ENCODE results near the gene DCC.

The DCC gene

GRCh38 chr18:52948868-52949444 is 609.0 kb downstream of the DCC start:
- no peak for DNase-seq

DNA sequence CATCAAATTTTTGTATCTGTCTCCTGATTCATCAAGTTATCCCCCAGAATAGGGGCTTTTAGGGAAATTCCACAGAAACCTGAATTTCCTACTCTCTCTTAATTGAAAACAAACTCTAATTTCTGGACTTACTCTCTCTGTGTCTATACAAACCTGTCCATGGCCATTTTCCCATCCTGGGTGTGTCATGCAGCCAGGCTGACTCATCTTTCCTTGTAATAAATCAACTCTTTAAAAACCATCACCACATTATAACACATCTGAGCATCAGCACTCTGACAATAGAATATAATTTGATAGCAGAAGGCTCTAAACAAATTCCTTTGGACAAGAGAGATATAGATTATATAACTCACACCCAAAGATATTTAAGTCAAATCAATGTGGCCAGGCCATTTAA is 610.2 kb downstream of the DCC start:
- peak; percentile 3 for DNase-seq

GRCh38 chr18:52953387-52953786 is 613.4 kb downstream of the DCC start:
- DNase-seq = no peak

- DNase-seq = no peak
Measured at GRCh38 chr18:52963481-52963880, 623.5 kb downstream of the DCC start.

GRCh38 chr18:52970686-52971085 is 630.7 kb downstream of the DCC start:
- no peak for DNase-seq

GRCh38 chr18:52971097-52971496 is 631.1 kb downstream of the DCC start:
- DNase-seq = no peak

DNA sequence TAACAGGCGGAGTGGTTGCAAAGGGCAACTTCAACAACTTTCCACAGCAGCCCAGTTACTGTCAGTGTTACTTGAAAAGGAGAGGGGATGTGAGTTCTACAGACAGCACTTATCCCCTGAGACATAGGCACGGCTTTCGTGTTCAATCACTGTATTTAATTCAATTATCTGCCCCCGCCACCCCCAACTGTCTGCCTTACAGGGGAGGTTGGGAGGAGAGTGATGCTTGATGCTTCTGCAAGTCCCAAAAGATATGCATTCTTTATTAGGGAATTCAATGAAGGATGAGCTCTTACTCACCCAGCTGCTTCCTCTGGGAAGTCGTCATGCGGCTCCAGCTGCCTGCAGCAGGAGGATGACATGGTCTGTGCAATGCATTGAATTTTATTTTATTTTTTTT is 639.9 kb downstream of the DCC start:
- no peak for DNase-seq

- DNase-seq = no peak
Measured at GRCh38 chr18:52991246-52991645, 651.2 kb downstream of the DCC start.

GRCh38 chr18:52992041-52992440 is 652.0 kb downstream of the DCC start:
- peak; percentile 0 for DNase-seq

GRCh38 chr18:52995875-52996274 is 655.9 kb downstream of the DCC start:
- no peak for DNase-seq

DNA sequence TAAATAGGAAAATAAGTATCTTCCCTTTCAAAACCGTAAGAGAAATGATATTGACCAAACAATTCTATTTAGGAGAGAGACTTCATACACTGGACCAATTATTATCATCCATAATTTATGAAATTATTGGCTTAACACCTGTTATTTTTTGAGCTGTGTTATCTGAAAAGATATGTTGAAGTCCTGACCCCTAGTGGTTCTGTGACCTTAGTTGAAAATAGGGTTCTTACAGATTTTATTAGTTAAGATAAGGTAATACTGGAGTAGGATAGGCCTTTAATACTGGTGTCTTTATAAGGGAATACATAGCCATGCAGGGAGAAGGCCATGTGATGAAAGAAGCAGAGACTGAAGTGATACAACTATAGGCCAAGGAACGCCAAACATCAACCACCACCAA is 659.6 kb downstream of the DCC start:
- no peak for DNase-seq

DNA sequence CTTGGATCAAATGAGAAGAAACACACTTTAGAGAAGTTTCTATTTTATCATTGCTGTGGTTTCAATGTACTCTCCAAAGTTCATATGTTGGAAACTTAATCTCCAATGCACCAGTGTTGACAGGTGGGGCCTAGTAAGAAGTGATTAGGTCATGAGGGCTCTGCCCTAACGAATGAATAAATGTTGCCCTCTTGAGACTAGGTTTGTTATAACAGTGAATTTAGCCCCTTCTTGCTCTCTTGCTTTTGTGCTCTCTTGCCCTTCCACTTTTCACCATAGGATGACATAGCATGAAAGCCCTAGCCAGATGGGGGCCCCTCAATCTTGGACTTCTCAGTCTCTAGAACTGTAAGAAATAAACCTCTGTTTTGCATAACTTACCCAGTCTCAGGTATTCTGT is 664.8 kb downstream of the DCC start:
- DNase-seq = no peak

DNA sequence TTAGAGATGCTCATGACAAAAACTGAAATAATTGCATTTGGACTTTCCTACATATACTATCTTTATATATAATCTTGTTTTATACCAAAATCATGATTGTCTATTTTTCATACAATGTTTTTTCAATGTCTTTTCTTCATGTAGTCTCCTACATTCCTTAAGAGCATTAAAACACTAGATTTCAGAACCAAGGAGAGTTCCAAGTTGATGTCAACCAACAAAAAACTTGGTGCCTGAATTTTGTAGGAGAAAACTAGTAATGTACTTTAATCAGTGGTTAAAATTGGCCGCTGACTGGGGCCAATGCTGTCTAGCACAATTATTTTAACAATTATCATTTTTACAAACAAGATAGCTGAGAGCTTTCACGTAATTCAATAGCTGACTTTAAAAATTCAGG is 678.8 kb downstream of the DCC start:
- no peak for DNase-seq

GRCh38 chr18:53025247-53025646 is 685.2 kb downstream of the DCC start:
- no peak for DNase-seq

DNA sequence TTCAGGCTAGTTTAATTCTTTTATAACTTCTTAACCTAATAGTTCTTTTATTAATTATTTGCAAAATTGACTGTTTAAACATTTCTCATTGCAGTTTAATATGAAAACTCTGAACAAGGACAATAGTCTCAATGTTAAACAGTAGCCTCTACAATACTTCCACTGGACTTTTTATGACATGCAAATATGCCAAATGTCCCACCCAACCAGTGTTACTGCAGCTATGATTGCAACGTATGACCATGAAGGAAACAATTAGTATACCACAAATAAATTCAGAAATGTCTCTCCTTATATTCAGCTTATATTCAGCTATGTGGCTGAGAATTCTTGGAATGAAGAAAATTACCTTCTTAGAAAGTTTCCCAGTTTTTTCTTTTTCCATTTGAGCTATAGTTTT is 688.6 kb downstream of the DCC start:
- DNase-seq = no peak

GRCh38 chr18:53033128-53033527 is 693.1 kb downstream of the DCC start:
- DNase-seq = no peak

DNA sequence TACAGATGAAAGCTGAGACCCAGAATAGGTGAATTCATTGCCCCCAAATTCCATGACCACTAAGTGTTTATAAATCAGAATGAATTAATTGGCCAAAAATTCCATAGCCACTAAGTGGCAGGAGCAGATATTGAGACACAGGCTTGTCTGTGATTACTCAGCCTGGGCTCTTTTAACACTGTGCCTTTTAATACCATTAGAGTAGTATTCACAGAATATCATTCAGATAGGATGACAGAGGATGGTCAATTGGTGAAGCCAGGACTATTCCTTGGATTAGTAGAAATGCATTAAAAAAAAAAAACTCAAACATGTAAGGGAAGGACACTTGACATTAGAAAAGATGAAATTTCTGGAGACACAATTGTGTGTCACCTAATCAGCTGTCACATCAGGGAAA is 698.6 kb downstream of the DCC start:
- no peak for DNase-seq

- DNase-seq = no peak
Measured at GRCh38 chr18:53040286-53040685, 700.3 kb downstream of the DCC start.

GRCh38 chr18:53056064-53056463 is 716.1 kb downstream of the DCC start:
- no peak for DNase-seq

DNA sequence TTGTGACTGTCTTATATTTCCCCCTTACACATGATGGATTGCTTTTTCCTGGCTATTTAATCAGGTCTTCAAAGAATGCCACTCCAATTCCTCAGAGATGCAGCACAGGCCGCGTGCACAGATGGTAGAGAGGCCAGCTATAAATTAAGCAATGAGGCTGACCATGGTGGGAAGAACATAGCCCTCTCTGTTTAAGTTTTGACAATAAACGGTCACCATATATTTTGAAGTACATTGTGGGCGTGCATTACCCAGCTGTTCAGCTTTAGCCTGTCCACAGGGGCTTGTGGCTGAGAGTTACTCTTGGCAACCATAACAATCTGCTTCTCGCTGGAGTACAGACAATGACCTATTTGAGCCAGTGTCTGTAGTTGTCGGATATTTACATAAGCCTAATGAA is 730.8 kb downstream of the DCC start:
- DNase-seq = no peak

DNA sequence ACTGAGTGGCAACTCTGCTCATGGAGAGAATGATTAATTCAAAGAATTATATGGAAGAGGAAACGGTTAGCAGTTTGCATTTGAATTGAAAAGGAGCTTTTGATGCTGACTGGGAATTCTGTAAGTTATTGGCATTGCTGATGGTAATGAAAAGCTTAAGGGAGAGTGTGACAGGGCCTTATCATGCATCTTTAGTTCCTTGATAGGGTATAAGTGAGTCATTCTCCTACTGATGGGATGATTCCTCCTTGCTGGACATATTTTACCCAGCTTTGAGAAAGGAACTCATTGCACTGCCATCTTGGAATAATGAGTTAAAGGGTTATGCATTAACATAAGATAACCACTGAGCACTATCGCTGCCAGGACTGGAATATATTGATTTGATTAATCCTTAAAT is 740.7 kb downstream of the DCC start:
- no peak for DNase-seq

DNA sequence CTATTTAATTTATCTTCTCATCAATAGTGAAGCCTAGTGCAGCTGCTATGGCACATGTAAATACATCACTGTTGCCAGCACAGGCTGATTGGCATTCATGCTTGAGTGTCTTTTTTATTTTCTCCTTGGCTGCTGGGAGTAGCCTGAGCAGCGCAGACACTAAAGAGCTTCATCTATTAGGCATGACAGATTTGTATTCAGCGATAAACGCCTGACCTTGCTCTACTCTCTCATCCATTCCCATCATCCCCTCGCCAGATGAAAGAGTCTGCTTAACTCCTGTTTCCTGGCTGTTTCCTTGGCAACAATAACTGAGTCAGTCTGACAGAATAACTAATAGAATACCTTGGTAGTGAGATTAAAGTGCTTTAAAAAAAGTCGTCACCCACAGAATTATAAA is 753.6 kb downstream of the DCC start:
- no peak for DNase-seq

DNA sequence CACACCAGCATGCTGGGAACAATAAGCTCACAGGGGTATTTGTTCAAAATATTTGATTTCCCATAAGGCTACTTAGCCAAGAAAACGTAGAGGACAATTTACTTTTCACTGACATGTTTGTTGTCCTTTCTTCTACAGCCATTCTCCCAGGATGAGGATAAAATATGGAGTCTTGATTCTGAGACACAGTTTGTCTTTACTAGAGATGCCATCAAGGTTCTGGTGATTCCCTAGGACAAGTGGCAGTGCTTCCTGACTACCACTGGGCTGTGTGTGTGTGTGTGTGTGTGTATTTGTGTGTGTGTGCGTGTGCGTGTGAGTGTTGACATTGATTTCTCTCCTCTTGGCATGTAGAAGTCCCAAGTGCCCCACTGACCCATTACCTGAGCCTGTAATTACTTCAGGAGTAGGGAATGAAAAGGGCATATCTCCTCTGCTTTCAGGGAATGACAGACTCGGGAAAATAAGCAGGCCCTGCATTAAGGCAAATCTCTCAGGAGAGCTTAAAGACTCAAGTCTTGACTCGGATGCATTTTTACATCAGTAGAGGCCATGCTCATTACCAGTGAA is 761.6 kb downstream of the DCC start:
- DNase-seq = no peak

DNA sequence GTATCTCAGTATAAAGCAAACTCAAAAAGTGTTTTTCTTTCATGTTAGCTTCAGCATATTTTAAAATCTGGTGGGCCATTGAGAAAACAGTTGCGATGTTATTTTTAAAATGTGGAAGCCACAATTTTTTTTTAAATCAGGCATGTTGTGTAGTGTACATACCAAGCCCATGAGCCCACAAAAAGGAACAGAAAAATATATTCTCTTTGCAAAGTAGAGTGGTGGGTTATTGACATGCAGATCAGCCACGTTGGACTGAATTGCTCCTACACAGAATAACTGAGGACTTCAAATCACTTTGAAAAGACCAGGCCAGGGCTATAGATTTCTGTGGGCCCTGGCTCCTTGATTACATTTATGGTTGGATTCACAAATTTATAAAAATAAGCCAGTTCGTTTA is 774.4 kb downstream of the DCC start:
- DNase-seq = no peak

DNA sequence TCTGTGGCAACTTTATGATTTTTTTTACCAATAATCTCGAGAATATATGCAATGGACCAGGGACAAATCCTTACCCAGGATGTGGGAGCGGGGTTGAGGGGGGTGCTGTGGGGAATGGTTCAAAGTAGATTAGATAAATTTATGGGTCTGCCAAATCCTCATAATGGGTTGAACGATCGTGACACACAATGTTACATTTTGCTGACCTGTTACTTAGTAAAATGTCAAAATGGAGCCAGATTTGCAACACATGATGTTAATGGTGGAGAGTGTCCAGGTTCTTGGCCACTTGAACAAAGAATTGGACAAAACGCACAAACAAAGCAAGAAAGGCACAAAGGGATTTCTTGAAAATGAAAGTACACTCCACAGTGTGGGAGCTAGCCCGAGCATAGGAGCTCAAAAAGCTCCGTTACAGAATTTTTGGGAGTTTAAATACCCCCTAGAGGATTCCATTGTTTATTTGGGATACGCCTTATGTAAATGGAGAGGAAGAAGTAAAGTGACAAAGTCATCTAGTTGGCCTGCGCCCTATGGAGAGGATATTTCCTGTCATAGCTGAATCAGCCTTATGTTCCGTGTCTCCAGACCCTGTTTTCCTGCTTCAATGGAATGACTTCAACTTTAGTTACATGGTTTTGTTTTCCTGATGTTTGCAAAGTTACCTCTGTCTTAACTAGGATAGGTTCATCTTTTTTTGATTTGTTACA is 776.0 kb downstream of the DCC start:
- no peak for DNase-seq

Data from fibroblast of upper back skin (primary cell).